Neural crest cell (in vitro differentiated cells): ENCODE measurements around the gene TCIRG1. TPM values are rescaled to one million over a fixed set of nuclear protein-coding genes. Genes with fewer than 3 reads are reported as not detected.

Source experiments
- DNase-seq: peaks from one replicate; pipeline ENCODE4 v3.0.0; 2021; ENCODE audit warnings: low read depth, mixed read lengths, low spot score
- H3K27ac Mint-ChIP-seq: one replicate; pipeline ENCODE4 v1.8.0; 2021; ENCODE audit warnings: mild to moderate bottlenecking, mixed read lengths; ENCODE audit not compliant: unreplicated experiment
- H3K27me3 Mint-ChIP-seq: 2 replicates; pipeline ENCODE4 v1.8.0; 2021; ENCODE audit warnings: low read depth, mild to moderate bottlenecking, mixed read lengths
- H3K36me3 Mint-ChIP-seq: 2 replicates; pipeline ENCODE4 v1.8.0; 2021; ENCODE audit warnings: low read depth, mild to moderate bottlenecking, mixed read lengths
- H3K4me1 Mint-ChIP-seq: 2 replicates; pipeline ENCODE4 v1.8.0; 2021; ENCODE audit warnings: mixed read lengths
- H3K4me3 Mint-ChIP-seq: one replicate; pipeline ENCODE4 v1.8.0; 2021; ENCODE audit warnings: mild to moderate bottlenecking, mixed read lengths
- H3K9me3 Mint-ChIP-seq: 2 replicates; pipeline ENCODE4 v1.8.0; 2021; ENCODE audit warnings: mixed read lengths
- total RNA-seq: library from RNA; stranded (reverse); gene quantifications from 2 replicates; pipeline ENCODE4 v1.2.1, GENCODE V29; 2021
- TF ChIP-seq, protein P1 (sequence below): fragments of 200-600 bp; sonication (generic); conservative IDR thresholded peaks from 2 replicates; pipeline ENCODE4 v1.5.0; 2021; ENCODE audit warnings: antibody characterized with exemption, mild to moderate bottlenecking

The TCIRG1 gene
- total RNA-seq, 1 donor from 2014 or later = 10.2 TPM

DNA sequence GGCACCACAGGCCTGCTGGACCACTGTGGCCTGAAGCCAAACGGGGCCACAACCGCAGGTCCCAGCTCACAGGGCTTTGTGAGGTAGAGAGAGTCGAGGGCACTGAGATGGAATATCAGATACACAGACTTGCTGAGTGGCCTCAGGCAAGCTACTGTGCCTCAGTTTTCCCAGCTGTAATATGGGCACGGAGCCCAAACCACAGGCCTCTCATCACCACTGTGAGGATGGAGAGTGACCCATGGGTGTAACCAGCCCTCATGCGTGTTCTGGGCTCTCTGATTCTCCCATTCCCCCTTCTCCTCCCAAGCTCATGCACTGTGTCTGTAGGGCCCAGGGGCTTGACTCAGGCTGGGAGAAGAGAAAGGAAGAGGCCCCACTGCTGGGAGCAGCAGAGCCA lies 39.1 kb upstream of the TCIRG1 start:
- peaks cover 10% of the 10 kb centered on the region for H3K4me1 Mint-ChIP-seq
- TF ChIP-seq, protein P1, sequence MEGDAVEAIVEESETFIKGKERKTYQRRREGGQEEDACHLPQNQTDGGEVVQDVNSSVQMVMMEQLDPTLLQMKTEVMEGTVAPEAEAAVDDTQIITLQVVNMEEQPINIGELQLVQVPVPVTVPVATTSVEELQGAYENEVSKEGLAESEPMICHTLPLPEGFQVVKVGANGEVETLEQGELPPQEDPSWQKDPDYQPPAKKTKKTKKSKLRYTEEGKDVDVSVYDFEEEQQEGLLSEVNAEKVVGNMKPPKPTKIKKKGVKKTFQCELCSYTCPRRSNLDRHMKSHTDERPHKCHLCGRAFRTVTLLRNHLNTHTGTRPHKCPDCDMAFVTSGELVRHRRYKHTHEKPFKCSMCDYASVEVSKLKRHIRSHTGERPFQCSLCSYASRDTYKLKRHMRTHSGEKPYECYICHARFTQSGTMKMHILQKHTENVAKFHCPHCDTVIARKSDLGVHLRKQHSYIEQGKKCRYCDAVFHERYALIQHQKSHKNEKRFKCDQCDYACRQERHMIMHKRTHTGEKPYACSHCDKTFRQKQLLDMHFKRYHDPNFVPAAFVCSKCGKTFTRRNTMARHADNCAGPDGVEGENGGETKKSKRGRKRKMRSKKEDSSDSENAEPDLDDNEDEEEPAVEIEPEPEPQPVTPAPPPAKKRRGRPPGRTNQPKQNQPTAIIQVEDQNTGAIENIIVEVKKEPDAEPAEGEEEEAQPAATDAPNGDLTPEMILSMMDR = no peak
- no peak for DNase-seq
- no peaks in the 10 kb centered on the region for H3K9me3 Mint-ChIP-seq
- peaks cover 26% of the 10 kb centered on the region for H3K27me3 Mint-ChIP-seq
- no peak overlapping the region for H3K27ac Mint-ChIP-seq
- H3K36me3 Mint-ChIP-seq = no peaks in the 10 kb centered on the region
- no peak overlapping the region for H3K4me3 Mint-ChIP-seq

DNA sequence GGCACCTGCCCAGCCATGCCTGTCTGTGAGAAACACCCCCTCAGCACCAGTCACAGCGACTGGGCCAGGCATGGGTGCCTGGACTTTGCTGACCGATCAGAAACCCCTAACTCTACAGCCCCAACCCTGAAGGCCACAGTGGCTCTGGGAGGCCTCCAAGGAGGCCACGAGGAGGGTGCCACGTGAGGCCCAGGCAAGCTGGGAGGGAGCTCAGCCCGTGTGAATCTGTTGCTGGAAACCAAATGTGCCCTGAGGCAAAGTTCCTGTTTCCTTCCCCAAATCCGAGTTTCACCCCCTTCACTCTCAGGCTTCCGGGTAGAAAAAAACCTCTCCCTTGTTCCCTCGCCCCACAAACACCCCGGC lies 36.3 kb upstream of the TCIRG1 start:
- no peaks in the 10 kb centered on the region for H3K36me3 Mint-ChIP-seq
- H3K9me3 Mint-ChIP-seq = no peaks in the 10 kb centered on the region
- TF ChIP-seq, protein P1 = no peak
- peaks cover 4% of the 10 kb centered on the region for H3K4me1 Mint-ChIP-seq
- peaks cover 39% of the 10 kb centered on the region for H3K27me3 Mint-ChIP-seq
- peak overlapping the region; percentile 75 for H3K4me3 Mint-ChIP-seq
- no peak overlapping the region for H3K27ac Mint-ChIP-seq
- no peak for DNase-seq

DNA sequence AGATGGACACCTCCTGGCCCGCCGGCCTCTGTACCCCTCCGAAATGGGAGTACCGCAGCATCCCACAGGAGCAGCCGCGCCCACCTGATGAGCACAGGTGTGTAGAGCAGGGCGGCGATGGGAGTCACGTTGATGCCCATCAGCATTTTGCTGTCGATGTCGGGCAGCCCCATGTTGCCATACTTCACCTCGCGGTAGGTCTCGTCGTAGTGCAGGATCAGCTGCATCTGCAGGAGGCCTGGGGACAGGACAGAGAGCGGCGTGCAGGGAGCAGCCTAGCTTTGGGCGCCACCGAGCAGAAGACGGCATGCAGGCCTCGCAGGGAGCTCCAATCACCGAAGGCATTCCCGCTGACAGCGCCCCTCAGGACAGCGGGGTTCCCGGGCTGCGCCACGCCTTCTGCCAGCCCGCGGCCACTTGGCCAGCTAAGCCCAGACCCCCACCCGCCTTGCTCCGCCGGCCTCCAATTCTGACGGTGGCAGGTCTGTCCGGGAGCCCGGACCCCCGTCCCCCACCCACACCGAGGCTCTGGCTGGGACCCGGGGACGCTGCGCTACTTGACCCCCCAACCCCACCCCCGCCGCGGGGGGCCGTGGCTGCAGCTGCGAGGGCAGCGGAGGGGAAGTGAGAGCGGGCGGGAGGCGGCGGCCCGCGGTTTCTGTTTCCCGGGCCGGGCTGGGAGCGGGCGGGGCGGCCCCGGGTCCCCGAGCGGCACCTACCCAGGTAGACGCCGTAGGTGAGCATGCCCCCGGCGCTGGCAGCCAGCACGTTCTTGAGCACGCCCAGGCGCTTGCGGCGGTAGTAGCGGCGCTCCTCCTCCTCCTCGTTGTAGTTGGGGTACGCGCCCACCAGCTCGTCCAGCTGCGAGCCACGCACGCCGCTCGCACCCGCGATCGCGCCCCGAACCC lies 35.6 kb upstream of the TCIRG1 start:
- H3K27ac Mint-ChIP-seq = no peak overlapping the region

DNA sequence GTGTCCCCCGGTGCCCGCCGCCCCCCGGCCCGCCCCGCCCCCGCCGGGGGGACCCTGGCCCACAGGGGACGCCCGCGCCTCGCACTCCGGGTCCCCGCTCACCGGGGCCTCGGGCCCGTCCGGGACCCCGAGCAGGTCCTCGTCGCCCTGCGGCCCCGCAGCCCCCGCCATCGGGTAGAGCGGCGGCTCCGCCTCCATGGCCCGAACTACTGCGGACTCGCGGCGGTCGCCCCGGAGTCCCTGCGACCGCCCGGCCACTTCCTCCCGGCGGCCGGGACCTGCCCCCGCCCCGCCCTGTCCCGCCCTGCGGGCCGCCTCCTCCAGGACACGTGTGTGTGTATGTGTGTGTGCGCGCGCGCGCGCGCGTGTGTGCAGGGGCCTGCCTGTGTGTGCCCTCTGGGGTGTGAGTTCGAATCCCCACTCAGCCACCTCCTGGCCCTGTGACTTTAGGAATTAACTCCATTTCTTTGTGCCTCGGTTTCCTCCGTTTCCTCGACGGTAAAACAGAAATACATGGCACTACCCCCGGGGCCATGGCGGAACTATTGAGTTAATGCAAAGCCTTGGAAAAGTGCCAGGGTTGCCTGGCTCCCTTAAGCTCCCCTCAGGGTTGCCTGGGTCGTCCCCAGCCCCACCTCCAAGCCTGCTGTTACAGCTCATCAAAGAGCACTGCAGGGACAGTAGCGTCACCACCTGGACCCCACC lies 34.8 kb upstream of the TCIRG1 start, which contains the start of gene UNC93B1:
Gene UNC93B1, minus strand, starts transcription at position 252 of the 705 bp plus-strand sequence. Its CDS starts 54 bp downstream, at position 198.
- TF ChIP-seq, protein P1 = no peak
- peak; percentile 56 for DNase-seq
- H3K4me3 Mint-ChIP-seq = peak within 1 kb of the TSS; percentile 75
- peaks cover 39% of the 10 kb centered on the region for H3K27me3 Mint-ChIP-seq
- H3K36me3 Mint-ChIP-seq = no peaks in the 10 kb centered on the region
- H3K27ac Mint-ChIP-seq = no peak within 1 kb of the TSS
- peaks cover 5% of the 10 kb centered on the region for H3K4me1 Mint-ChIP-seq
- H3K9me3 Mint-ChIP-seq = no peaks in the 10 kb centered on the region

More for the DNA sequence above, 35.6 kb upstream of the TCIRG1 start:
- DNase-seq = no peak
- Mint-ChIP-seq H3K4me1 (peaks cover 4% of the 10 kb centered on the region), H3K36me3 (no peaks in the 10 kb centered on the region), H3K27me3 (peaks cover 39% of the 10 kb centered on the region), H3K4me3 (peak overlapping the region; percentile 75), H3K9me3 (no peaks in the 10 kb centered on the region)
- TF ChIP-seq, protein P1 = no peak

DNA sequence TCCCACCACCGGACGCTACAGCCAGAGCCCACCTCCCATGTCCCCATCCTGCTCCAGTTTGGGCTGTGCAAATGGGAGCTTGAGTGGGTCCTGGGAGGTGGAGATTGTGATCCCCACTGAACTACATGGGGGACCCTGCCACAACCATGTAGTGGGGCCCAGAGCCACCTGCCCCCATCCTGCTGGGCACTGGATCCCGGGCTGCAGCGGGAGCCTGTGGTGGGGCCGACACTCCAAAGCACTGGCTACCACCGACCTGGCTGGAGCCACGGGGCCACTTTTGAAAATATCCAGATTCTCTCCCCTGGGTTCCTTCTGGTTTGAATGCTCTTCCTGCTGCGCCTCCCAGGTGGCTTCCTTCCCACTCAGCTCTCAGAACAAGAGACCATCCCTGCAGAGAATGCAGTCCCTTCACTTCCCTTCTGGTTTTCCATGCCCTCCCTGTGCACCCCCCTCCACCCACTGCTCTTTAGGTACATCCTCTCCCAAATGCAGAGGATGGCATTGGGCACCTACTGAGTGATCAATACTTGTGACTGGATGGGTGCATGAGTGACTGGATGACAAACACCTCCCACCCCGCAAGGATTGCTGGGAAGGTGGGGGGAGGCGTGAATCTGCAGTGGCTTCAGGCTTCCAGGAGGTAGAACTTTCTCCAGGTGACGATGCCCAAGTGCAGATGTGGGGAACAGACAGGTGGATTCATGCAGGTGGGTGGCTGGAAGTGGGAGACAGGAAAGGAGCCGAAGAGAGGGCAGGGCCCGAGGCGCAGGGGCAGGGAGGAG lies 34.1 kb upstream of the TCIRG1 start:
- Mint-ChIP-seq H3K9me3 (no peaks in the 10 kb centered on the region), H3K4me1 (peaks cover 13% of the 10 kb centered on the region), H3K36me3 (no peaks in the 10 kb centered on the region), H3K4me3 (peak overlapping the region; percentile 75), H3K27ac (no peak overlapping the region), H3K27me3 (peaks cover 39% of the 10 kb centered on the region)
- no peak for DNase-seq
- TF ChIP-seq, protein P1 = no peak
